ENCODE measurements around the gene SSBP3.

DNA sequence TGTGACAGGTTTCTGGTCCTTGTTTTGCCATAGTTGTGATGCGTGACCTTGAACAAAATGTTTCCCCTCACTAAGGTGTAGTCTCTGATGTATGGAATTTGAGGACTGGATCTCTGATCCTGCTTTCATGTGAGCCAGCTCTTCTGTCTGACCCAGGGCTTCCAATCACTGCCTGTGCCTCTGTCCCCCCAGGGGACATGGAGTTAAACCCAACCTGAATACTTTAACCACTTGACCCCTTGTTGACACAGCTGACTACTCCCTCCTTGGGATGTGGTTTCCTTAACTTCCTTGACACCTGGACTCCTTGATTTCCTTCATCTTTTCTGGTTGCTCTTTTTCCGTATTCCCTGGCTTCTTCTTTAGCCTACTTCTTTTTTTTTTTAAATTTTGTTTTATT, 36.0 kb upstream of the SSBP3 start:
- TF ChIP-seq, protein P1, sequence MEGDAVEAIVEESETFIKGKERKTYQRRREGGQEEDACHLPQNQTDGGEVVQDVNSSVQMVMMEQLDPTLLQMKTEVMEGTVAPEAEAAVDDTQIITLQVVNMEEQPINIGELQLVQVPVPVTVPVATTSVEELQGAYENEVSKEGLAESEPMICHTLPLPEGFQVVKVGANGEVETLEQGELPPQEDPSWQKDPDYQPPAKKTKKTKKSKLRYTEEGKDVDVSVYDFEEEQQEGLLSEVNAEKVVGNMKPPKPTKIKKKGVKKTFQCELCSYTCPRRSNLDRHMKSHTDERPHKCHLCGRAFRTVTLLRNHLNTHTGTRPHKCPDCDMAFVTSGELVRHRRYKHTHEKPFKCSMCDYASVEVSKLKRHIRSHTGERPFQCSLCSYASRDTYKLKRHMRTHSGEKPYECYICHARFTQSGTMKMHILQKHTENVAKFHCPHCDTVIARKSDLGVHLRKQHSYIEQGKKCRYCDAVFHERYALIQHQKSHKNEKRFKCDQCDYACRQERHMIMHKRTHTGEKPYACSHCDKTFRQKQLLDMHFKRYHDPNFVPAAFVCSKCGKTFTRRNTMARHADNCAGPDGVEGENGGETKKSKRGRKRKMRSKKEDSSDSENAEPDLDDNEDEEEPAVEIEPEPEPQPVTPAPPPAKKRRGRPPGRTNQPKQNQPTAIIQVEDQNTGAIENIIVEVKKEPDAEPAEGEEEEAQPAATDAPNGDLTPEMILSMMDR (IDR thresholded peaks at IDR 0.05), result no peak
- TF ChIP-seq POLR2AphosphoS5 (IDR thresholded peaks at IDR 0.05), result no peak
- TF ChIP-seq POLR2A (IDR thresholded peaks at IDR 0.05), result no peak
- no peak for TF ChIP-seq EP300 (IDR thresholded peaks at IDR 0.05; ENCODE audit: low read depth)
